CD4-positive, CD25-positive, alpha-beta regulatory T cell (primary cell): ENCODE results near the gene PDLIM7. TPM values are rescaled to one million over a fixed set of nuclear protein-coding genes. Genes with fewer than 3 reads are reported as not detected.

Experiments used
- ATAC-seq, 2 donors: fragments of 150-1000 bp; cut with Tn5 transposase; one replicate each; pipeline ENCODE4 v1.10.0; 2021; ENCODE audit warnings: low read depth in 2 of 2, moderate number of reproducible peaks in 2 of 2, moderate library complexity in 1 of 2
- DNase-seq, 3 donors: peaks; one replicate each; pipeline versions ENCODE4 v3.0.0 to v3.0.0-alpha.2; 2012 to 2022; ENCODE audit warnings: mixed read lengths in 1 of 3
- H3K27ac ChIP-seq: one replicate; pipeline ENCODE4 v1.7.0; 2013; ENCODE audit warnings: mild to moderate bottlenecking, low read length; ENCODE audit not compliant: insufficient read depth, poor library complexity, severe bottlenecking
- H3K27me3 ChIP-seq: one replicate; pipeline ENCODE4 v1.7.0; 2013; ENCODE audit warnings: low read length; ENCODE audit not compliant: control insufficient read depth, insufficient read depth
- H3K36me3 ChIP-seq: one replicate; pipeline ENCODE4 v1.7.0; 2013; ENCODE audit warnings: mild to moderate bottlenecking, low read length, moderate library complexity; ENCODE audit not compliant: control insufficient read depth, insufficient read depth
- H3K4me1 ChIP-seq: 2 replicates; pipeline ENCODE4 v1.7.0; 2013; ENCODE audit warnings: mild to moderate bottlenecking, low read length; ENCODE audit not compliant: insufficient read depth, control insufficient read depth, poor library complexity, severe bottlenecking
- H3K4me3 ChIP-seq: one replicate; pipeline ENCODE4 v1.7.0; 2013; ENCODE audit warnings: low read depth, mild to moderate bottlenecking, low read length, moderate library complexity
- H3K9me3 ChIP-seq, 2 experiments: 1 replicate in 1 of 2; 2 replicates in 1 of 2; pipeline ENCODE4 v1.7.0; 2013; ENCODE audit warnings: low read length in 2 of 2, mild to moderate bottlenecking in 1 of 2, moderate library complexity in 1 of 2; ENCODE audit not compliant: control insufficient read depth in 2 of 2
- H3K27ac Mint-ChIP-seq, 3 donors: one replicate each; pipeline ENCODE4 v1.8.0; 2020 to 2022; ENCODE audit warnings: mild to moderate bottlenecking in 3 of 3, mixed read lengths in 3 of 3, moderate library complexity in 2 of 3
- H3K27me3 Mint-ChIP-seq: one replicate; pipeline ENCODE4 v1.8.0; 2022; ENCODE audit warnings: mild to moderate bottlenecking, mixed read lengths
- H3K36me3 Mint-ChIP-seq: one replicate; pipeline ENCODE4 v1.8.0; 2020; ENCODE audit warnings: mixed read lengths
- H3K4me1 Mint-ChIP-seq, 4 donors: one replicate each; pipeline ENCODE4 v1.8.0; 2020 to 2022; ENCODE audit warnings: mixed read lengths in 4 of 4, mild to moderate bottlenecking in 1 of 4
- H3K4me3 Mint-ChIP-seq, 4 donors: one replicate each; pipeline ENCODE4 v1.8.0; 2020 to 2022; ENCODE audit warnings: mild to moderate bottlenecking in 4 of 4, mixed read lengths in 4 of 4, moderate library complexity in 3 of 4
- H3K9me3 Mint-ChIP-seq, 7 donors: one replicate each; pipeline ENCODE4 v1.8.0; 2020 to 2022; ENCODE audit warnings: mixed read lengths in 7 of 7, mild to moderate bottlenecking in 3 of 7, moderate library complexity in 2 of 7
- polyA plus RNA-seq, 4 donors: library from polyadenylated mRNA; unstranded; fragments of 300-500 nt; fragmentation: Illumina TruSeq; gene quantifications; one replicate each; pipeline ENCODE4 v1.2.3, GENCODE V29; 2021
- total RNA-seq: library from RNA; stranded (reverse); gene quantifications from one replicate; pipeline ENCODE4 v1.2.3, GENCODE V29; 2022

Gene PDLIM7
- total and polyA plus RNA-seq, 5 donors from 2014 or later: 1.6 to 7.8 (median 2.5) TPM

GRCh38 chr5:177483994-177484901 is 13.2 kb downstream of the PDLIM7 start:
- H3K4me1 ChIP-seq: no peaks in the 10 kb centered on the region
- H3K4me3 Mint-ChIP-seq: no peak overlapping the region
- peaks cover 12% of the 10 kb centered on the region for H3K36me3 Mint-ChIP-seq

GRCh38 chr5:177483042-177483441 is 14.4 kb downstream of the PDLIM7 start:
- H3K9me3 ChIP-seq: no peaks in the 10 kb centered on the region
- H3K4me1 ChIP-seq: no peaks in the 10 kb centered on the region
- H3K9me3 Mint-ChIP-seq: peaks cover 0 to 1% (median 0%) of the 10 kb centered on the region in 7 donors
- no peak overlapping the region for H3K27ac Mint-ChIP-seq
- H3K27me3 Mint-ChIP-seq: no peaks in the 10 kb centered on the region
- DNase-seq (no peak), ATAC-seq (no peak)
- no peak overlapping the region for H3K4me3 Mint-ChIP-seq
- peaks cover 0 to 12% (median 0%) of the 10 kb centered on the region in 4 donors for H3K4me1 Mint-ChIP-seq
- H3K4me3 ChIP-seq: no peak overlapping the region
- H3K36me3 ChIP-seq: no peaks in the 10 kb centered on the region
- peaks cover 12% of the 10 kb centered on the region for H3K36me3 Mint-ChIP-seq
- no peak overlapping the region for H3K27ac ChIP-seq
- no peaks in the 10 kb centered on the region for H3K27me3 ChIP-seq

More at GRCh38 chr5:177483994-177484901, 13.2 kb downstream of the PDLIM7 start:
- Histone ChIP-seq H3K36me3 (no peaks in the 10 kb centered on the region), H3K4me3 (no peak overlapping the region), H3K9me3 (no peaks in the 10 kb centered on the region), H3K27ac (no peak overlapping the region), H3K27me3 (no peaks in the 10 kb centered on the region)
- Mint-ChIP-seq H3K9me3 (peaks cover 0 to 1% (median 0%) of the 10 kb centered on the region in 7 donors), H3K27ac (peak overlapping the region in 1 of 3 donors; percentile 2), H3K4me1 (peaks cover 0 to 3% (median 0%) of the 10 kb centered on the region in 4 donors), H3K27me3 (no peaks in the 10 kb centered on the region)
- DNase-seq (no peak), ATAC-seq (no peak)

- no peaks in the 10 kb centered on the region for H3K27me3 Mint-ChIP-seq
- H3K4me3 ChIP-seq: no peak overlapping the region
- H3K4me1 Mint-ChIP-seq: peaks cover 0 to 12% (median 0%) of the 10 kb centered on the region in 4 donors
- DNase-seq (no peak), ATAC-seq (no peak)
- H3K9me3 Mint-ChIP-seq: peaks cover 0 to 1% (median 0%) of the 10 kb centered on the region in 7 donors
- peaks cover 11% of the 10 kb centered on the region for H3K36me3 Mint-ChIP-seq
- no peaks in the 10 kb centered on the region for H3K36me3 ChIP-seq
- no peaks in the 10 kb centered on the region for H3K4me1 ChIP-seq
- no peak overlapping the region for H3K27ac ChIP-seq
- H3K4me3 Mint-ChIP-seq: no peak overlapping the region
- no peaks in the 10 kb centered on the region for H3K27me3 ChIP-seq
- H3K9me3 ChIP-seq: no peaks in the 10 kb centered on the region
- H3K27ac Mint-ChIP-seq: no peak overlapping the region
Observed at GRCh38 chr5:177482359-177482795, 15.0 kb downstream of the PDLIM7 start.

GRCh38 chr5:177479774-177480173 is 17.6 kb downstream of the PDLIM7 start:
- H3K27me3 Mint-ChIP-seq: peaks cover 5% of the 10 kb centered on the region
- peaks cover 0 to 26% (median 4%) of the 10 kb centered on the region in 4 donors for H3K4me1 Mint-ChIP-seq
- H3K4me3 ChIP-seq: no peak overlapping the region
- no peaks in the 10 kb centered on the region for H3K27me3 ChIP-seq
- H3K36me3 Mint-ChIP-seq: peaks cover 5% of the 10 kb centered on the region
- no peaks in the 10 kb centered on the region for H3K36me3 ChIP-seq
- no peak overlapping the region for H3K4me3 Mint-ChIP-seq
- H3K9me3 Mint-ChIP-seq: no peaks in the 10 kb centered on the region
- no peaks in the 10 kb centered on the region for H3K4me1 ChIP-seq
- DNase-seq (no peak), ATAC-seq (no peak)
- H3K9me3 ChIP-seq: no peaks in the 10 kb centered on the region
- peak overlapping the region in 2 of 3 donors; percentile 77 to 88 for H3K27ac Mint-ChIP-seq
- H3K27ac ChIP-seq: no peak overlapping the region

- H3K4me1 ChIP-seq: no peaks in the 10 kb centered on the region
- ATAC-seq (peak; percentile 54 to 61), DNase-seq (peak in 1 of 3 donors; percentile 62)
- H3K27ac ChIP-seq: no peak overlapping the region
- no peak overlapping the region for H3K4me3 Mint-ChIP-seq
- no peaks in the 10 kb centered on the region for H3K9me3 ChIP-seq
- peaks cover 4% of the 10 kb centered on the region for H3K27me3 ChIP-seq
- peaks cover 12% of the 10 kb centered on the region for H3K27me3 Mint-ChIP-seq
- H3K36me3 ChIP-seq: no peaks in the 10 kb centered on the region
- H3K27ac Mint-ChIP-seq: peak overlapping the region; percentile 88 to 91 (median 90)
- H3K36me3 Mint-ChIP-seq: no peaks in the 10 kb centered on the region
- no peak overlapping the region for H3K4me3 ChIP-seq
- peaks cover 0 to 34% (median 5%) of the 10 kb centered on the region in 4 donors for H3K4me1 Mint-ChIP-seq
- H3K9me3 Mint-ChIP-seq: no peaks in the 10 kb centered on the region
Observed at GRCh38 chr5:177478711-177479646, 18.4 kb downstream of the PDLIM7 start.

- no peak overlapping the region for H3K27ac ChIP-seq
- H3K36me3 Mint-ChIP-seq: no peaks in the 10 kb centered on the region
- no peak overlapping the region for H3K27ac Mint-ChIP-seq
- peak overlapping the region in 1 of 4 donors; percentile 58 for H3K4me3 Mint-ChIP-seq
- H3K27me3 Mint-ChIP-seq: peaks cover 13% of the 10 kb centered on the region
- ATAC-seq: no peak
- H3K4me1 Mint-ChIP-seq: peaks cover 0 to 36% (median 5%) of the 10 kb centered on the region in 4 donors
- peaks cover 6% of the 10 kb centered on the region for H3K27me3 ChIP-seq
- H3K9me3 ChIP-seq: no peaks in the 10 kb centered on the region
- no peaks in the 10 kb centered on the region for H3K36me3 ChIP-seq
- DNase-seq: no peak
- no peak overlapping the region for H3K4me3 ChIP-seq
- H3K9me3 Mint-ChIP-seq: no peaks in the 10 kb centered on the region
- peaks cover under 1% of the 10 kb centered on the region for H3K4me1 ChIP-seq
Observed at GRCh38 chr5:177477701-177478477, 19.5 kb downstream of the PDLIM7 start.
